GM23338 (cell line): ENCODE data around the gene RAB40B.

Source experiments
- CREB1 ChIP-seq: fragments of 250-450 bp; sonication (Bioruptor Pico); IDR thresholded peaks from 2 replicates; pipeline ENCODE4 v1.5.0; 2020; ENCODE audit warnings: low read depth, mild to moderate bottlenecking, moderate library complexity
- CTCF ChIP-seq, 2 experiments: fragments of 200-600 bp in 1 of 2; sonication (generic) in 1 of 2; conservative IDR thresholded peaks; 2 replicates each; pipeline versions ENCODE4 v1.5.1 to v1.6.1; 2016 to 2017; ENCODE audit warnings: antibody characterized with exemption in 2 of 2, low read depth in 2 of 2, mild to moderate bottlenecking in 2 of 2, moderate library complexity in 1 of 2
- EZH2 ChIP-seq: fragments of 200-600 bp; sonication (generic); IDR thresholded peaks from one replicate; pipeline ENCODE4 v1.8.0; 2017; ENCODE audit warnings: antibody characterized with exemption, mild to moderate bottlenecking, low read depth; ENCODE audit not compliant: unreplicated experiment
- EZH2phosphoT487 ChIP-seq: fragments of 200-600 bp; sonication (generic); IDR thresholded peaks from one replicate; pipeline ENCODE4 v1.8.1; 2018; ENCODE audit warnings: antibody characterized with exemption; ENCODE audit not compliant: unreplicated experiment
- POLR2AphosphoS5 ChIP-seq: IDR thresholded peaks from 2 replicates; pipeline ENCODE4 v1.6.1; 2016; ENCODE audit warnings: antibody characterized with exemption, low read depth
- ZNF462 ChIP-seq: fragments of 250-450 bp; sonication (Bioruptor Pico); IDR thresholded peaks from 2 replicates; pipeline ENCODE4 v1.5.0; 2020; ENCODE audit warnings: mild to moderate bottlenecking, moderate library complexity
- TF ChIP-seq, protein P1 (sequence below): IDR thresholded peaks from one replicate; pipeline ENCODE4 v1.6.1; 2018; ENCODE audit warnings: antibody characterized with exemption; ENCODE audit not compliant: unreplicated experiment
- TF ChIP-seq, protein P2 (sequence below): IDR thresholded peaks from 2 replicates; pipeline ENCODE4 v1.6.1; 2016; ENCODE audit warnings: antibody characterized with exemption

DNA sequence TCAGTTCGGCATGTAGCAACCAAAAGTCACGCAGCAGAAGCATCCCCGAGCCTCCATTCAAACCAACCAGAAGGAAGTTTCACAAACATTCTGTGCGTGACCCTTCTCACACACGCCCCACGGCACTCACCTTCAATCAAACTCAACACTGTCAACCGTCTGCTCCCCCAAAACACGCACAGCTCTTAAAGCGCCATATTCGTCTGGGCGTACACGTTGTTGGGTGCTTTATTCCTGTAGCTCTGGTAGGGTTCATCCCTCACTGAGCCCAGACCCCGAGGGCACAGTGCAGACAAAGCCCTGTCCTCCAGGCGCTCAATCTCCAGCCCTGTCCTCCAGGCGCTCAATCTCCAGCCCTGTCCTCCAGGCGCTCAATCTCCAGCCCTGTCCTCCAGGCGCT is 2.2 kb downstream of the RAB40B start:
- TF ChIP-seq POLR2AphosphoS5 (no peak), CREB1 (CRISPR knock-in tag) (no peak), CTCF (conservative IDR thresholded peaks at IDR 0.05; ENCODE audit: low read depth in 2 of 2) (no peak), EZH2 (no peak), EZH2phosphoT487 (no peak), ZNF462 (CRISPR knock-in tag) (no peak)
- TF ChIP-seq, protein P1, sequence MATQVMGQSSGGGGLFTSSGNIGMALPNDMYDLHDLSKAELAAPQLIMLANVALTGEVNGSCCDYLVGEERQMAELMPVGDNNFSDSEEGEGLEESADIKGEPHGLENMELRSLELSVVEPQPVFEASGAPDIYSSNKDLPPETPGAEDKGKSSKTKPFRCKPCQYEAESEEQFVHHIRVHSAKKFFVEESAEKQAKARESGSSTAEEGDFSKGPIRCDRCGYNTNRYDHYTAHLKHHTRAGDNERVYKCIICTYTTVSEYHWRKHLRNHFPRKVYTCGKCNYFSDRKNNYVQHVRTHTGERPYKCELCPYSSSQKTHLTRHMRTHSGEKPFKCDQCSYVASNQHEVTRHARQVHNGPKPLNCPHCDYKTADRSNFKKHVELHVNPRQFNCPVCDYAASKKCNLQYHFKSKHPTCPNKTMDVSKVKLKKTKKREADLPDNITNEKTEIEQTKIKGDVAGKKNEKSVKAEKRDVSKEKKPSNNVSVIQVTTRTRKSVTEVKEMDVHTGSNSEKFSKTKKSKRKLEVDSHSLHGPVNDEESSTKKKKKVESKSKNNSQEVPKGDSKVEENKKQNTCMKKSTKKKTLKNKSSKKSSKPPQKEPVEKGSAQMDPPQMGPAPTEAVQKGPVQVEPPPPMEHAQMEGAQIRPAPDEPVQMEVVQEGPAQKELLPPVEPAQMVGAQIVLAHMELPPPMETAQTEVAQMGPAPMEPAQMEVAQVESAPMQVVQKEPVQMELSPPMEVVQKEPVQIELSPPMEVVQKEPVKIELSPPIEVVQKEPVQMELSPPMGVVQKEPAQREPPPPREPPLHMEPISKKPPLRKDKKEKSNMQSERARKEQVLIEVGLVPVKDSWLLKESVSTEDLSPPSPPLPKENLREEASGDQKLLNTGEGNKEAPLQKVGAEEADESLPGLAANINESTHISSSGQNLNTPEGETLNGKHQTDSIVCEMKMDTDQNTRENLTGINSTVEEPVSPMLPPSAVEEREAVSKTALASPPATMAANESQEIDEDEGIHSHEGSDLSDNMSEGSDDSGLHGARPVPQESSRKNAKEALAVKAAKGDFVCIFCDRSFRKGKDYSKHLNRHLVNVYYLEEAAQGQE = no peak
- TF ChIP-seq, protein P2, sequence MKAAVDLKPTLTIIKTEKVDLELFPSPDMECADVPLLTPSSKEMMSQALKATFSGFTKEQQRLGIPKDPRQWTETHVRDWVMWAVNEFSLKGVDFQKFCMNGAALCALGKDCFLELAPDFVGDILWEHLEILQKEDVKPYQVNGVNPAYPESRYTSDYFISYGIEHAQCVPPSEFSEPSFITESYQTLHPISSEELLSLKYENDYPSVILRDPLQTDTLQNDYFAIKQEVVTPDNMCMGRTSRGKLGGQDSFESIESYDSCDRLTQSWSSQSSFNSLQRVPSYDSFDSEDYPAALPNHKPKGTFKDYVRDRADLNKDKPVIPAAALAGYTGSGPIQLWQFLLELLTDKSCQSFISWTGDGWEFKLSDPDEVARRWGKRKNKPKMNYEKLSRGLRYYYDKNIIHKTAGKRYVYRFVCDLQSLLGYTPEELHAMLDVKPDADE = no peak
